DND-41 (cell line): ENCODE data around the gene TEX30.

Source experiments
- ATAC-seq: fragments of 200-7000 bp; cut with Tn5 transposase; 3 replicates; pipeline ENCODE4 v1.9.1; 2021; ENCODE audit warnings: low read depth; ENCODE audit not compliant: insufficient read depth
- DNase-seq: peaks from one replicate; pipeline ENCODE4 v3.0.0-alpha.2; 2020
- H2AFZ ChIP-seq: 2 replicates; pipeline ENCODE4 v1.6.0; 2012; ENCODE audit warnings: low read depth, low read length
- H3K27ac ChIP-seq: 2 replicates; pipeline ENCODE4 v1.5.1; 2012; ENCODE audit warnings: low read length, inconsistent platforms
- H3K27me3 ChIP-seq: fragments of 200-600 bp; sonication (generic); 2 replicates; pipeline ENCODE4 v1.6.0; 2012; ENCODE audit warnings: low read length, mild to moderate bottlenecking, inconsistent platforms; ENCODE audit not compliant: insufficient read depth, poor library complexity
- H3K36me3 ChIP-seq: 2 replicates; pipeline ENCODE4 v1.5.1; 2012; ENCODE audit warnings: low read length, inconsistent platforms; ENCODE audit not compliant: insufficient read depth
- H3K4me1 ChIP-seq: 2 replicates; pipeline ENCODE4 v1.5.1; 2012; ENCODE audit warnings: mild to moderate bottlenecking, low read length; ENCODE audit not compliant: insufficient read depth
- H3K4me2 ChIP-seq: 2 replicates; pipeline ENCODE4 v1.6.0; 2012; ENCODE audit warnings: mild to moderate bottlenecking, moderate library complexity, low read length, inconsistent platforms; ENCODE audit not compliant: insufficient read depth
- H3K4me3 ChIP-seq, 2 experiments: fragments of 200-600 bp in 1 of 2; shearing (Covaris generic) in 1 of 2; 2 replicates each; pipeline ENCODE4 v1.5.1; 2012 to 2016; ENCODE audit warnings: inconsistent platforms in 2 of 2, low read length in 2 of 2, mild to moderate bottlenecking in 2 of 2, low read depth in 1 of 2, moderate library complexity in 1 of 2
- H3K79me2 ChIP-seq: 2 replicates; pipeline ENCODE4 v1.6.0; 2012; ENCODE audit warnings: low read length, inconsistent platforms; ENCODE audit not compliant: insufficient read depth
- H3K9ac ChIP-seq: 2 replicates; pipeline ENCODE4 v1.6.0; 2012; ENCODE audit warnings: low read depth, mild to moderate bottlenecking, inconsistent platforms, low read length, moderate library complexity
- H3K9me3 ChIP-seq: 2 replicates; pipeline ENCODE4 v1.5.1; 2012; ENCODE audit warnings: low read length, moderate library complexity, mild to moderate bottlenecking, inconsistent platforms; ENCODE audit not compliant: insufficient read depth, severe bottlenecking
- H4K20me1 ChIP-seq: 2 replicates; pipeline ENCODE4 v1.6.0; 2012; ENCODE audit warnings: low read length; ENCODE audit not compliant: insufficient read depth
- EZH2 ChIP-seq: IDR thresholded peaks from 3 replicates; pipeline ENCODE4 v1.6.1; 2012; ENCODE audit warnings: borderline replicate concordance, low read depth, mild to moderate bottlenecking, moderate library complexity, low read length, inconsistent platforms; ENCODE audit not compliant: severe bottlenecking
- TF ChIP-seq, protein P1 (sequence below): IDR thresholded peaks from 2 replicates; pipeline ENCODE4 v1.5.1; 2012; ENCODE audit warnings: borderline replicate concordance, low read length, moderate library complexity, mild to moderate bottlenecking; ENCODE audit not compliant: poor library complexity, severe bottlenecking; ENCODE audit errors: extremely low read depth

TEX30 gene

DNA sequence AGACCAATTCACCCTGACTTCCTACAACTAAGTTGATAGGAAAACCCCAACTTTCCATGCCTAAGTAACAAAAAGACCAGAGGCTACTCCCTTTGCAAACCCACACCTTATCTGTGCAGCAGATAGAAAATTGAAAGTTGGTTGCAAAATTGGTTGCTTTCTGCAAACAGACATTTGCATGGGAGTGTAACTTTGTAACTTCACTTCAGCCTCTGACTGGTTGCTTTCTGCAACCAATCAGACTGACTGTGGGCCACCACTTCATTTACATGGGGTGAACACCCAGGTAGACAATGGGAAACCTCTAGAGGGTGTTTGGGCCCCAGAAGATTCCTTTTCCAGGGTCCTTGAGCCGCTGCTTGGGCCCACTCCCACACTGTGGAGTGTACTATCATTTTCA is 9.8 kb downstream of the TEX30 start:
- no peak overlapping the region for H3K9ac ChIP-seq
- H3K36me3 ChIP-seq, result peaks cover 26% of the 10 kb centered on the region
- H3K4me3 ChIP-seq, result no peak overlapping the region
- H3K79me2 ChIP-seq, result no peaks in the 10 kb centered on the region
- H3K4me2 ChIP-seq, result no peak overlapping the region
- DNase-seq (no peak), ATAC-seq (no peak)
- H3K27me3 ChIP-seq, result no peaks in the 10 kb centered on the region
- H3K27ac ChIP-seq, result no peak overlapping the region
- TF ChIP-seq EZH2, result no peak
- TF ChIP-seq, protein P1, sequence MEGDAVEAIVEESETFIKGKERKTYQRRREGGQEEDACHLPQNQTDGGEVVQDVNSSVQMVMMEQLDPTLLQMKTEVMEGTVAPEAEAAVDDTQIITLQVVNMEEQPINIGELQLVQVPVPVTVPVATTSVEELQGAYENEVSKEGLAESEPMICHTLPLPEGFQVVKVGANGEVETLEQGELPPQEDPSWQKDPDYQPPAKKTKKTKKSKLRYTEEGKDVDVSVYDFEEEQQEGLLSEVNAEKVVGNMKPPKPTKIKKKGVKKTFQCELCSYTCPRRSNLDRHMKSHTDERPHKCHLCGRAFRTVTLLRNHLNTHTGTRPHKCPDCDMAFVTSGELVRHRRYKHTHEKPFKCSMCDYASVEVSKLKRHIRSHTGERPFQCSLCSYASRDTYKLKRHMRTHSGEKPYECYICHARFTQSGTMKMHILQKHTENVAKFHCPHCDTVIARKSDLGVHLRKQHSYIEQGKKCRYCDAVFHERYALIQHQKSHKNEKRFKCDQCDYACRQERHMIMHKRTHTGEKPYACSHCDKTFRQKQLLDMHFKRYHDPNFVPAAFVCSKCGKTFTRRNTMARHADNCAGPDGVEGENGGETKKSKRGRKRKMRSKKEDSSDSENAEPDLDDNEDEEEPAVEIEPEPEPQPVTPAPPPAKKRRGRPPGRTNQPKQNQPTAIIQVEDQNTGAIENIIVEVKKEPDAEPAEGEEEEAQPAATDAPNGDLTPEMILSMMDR, result no peak
- H2AFZ ChIP-seq, result no peak overlapping the region
- no peaks in the 10 kb centered on the region for H3K9me3 ChIP-seq
- H4K20me1 ChIP-seq, result no peaks in the 10 kb centered on the region
- 0 out of 2 replicates have a peak, but pooled peaks cover under 1% of the 10 kb centered on the region for H3K4me1 ChIP-seq

GRCh38 chr13:102761071-102761470 is 12.5 kb downstream of the TEX30 start:
- Histone ChIP-seq H3K79me2 (no peaks in the 10 kb centered on the region), H2AFZ (no peak overlapping the region), H3K27ac (no peak overlapping the region), H3K4me1 (no peaks in the 10 kb centered on the region), H3K9me3 (no peaks in the 10 kb centered on the region), H3K4me2 (no peak overlapping the region), H3K27me3 (no peaks in the 10 kb centered on the region), H3K9ac (no peak overlapping the region), H4K20me1 (no peaks in the 10 kb centered on the region), H3K4me3 (no peak overlapping the region), H3K36me3 (peaks cover 9% of the 10 kb centered on the region; the same call in 1 of the 2 replicates)
- no peak for TF ChIP-seq EZH2
- TF ChIP-seq, protein P1, result no peak
- no peak for DNase-seq
- no peak for ATAC-seq

GRCh38 chr13:102758842-102759241 is 14.7 kb downstream of the TEX30 start:
- no peaks in the 10 kb centered on the region for H3K27me3 ChIP-seq
- DNase-seq (no peak), ATAC-seq (no peak)
- H2AFZ ChIP-seq, result no peak overlapping the region
- no peaks in the 10 kb centered on the region for H4K20me1 ChIP-seq
- no peak for TF ChIP-seq EZH2
- TF ChIP-seq, protein P1, result no peak
- H3K9ac ChIP-seq, result no peak overlapping the region
- H3K27ac ChIP-seq, result no peak overlapping the region
- no peaks in the 10 kb centered on the region for H3K36me3 ChIP-seq
- no peaks in the 10 kb centered on the region for H3K4me1 ChIP-seq
- no peak overlapping the region for H3K4me3 ChIP-seq
- H3K9me3 ChIP-seq, result no peaks in the 10 kb centered on the region
- H3K4me2 ChIP-seq, result no peak overlapping the region
- no peaks in the 10 kb centered on the region for H3K79me2 ChIP-seq

- Histone ChIP-seq H3K4me2 (no peak overlapping the region), H3K9me3 (no peaks in the 10 kb centered on the region), H4K20me1 (no peaks in the 10 kb centered on the region), H3K27ac (no peak overlapping the region), H3K36me3 (no peaks in the 10 kb centered on the region), H3K4me1 (no peaks in the 10 kb centered on the region), H3K9ac (no peak overlapping the region), H3K79me2 (no peaks in the 10 kb centered on the region), H3K4me3 (no peak overlapping the region), H3K27me3 (no peaks in the 10 kb centered on the region), H2AFZ (no peak overlapping the region)
- TF ChIP-seq, protein P1, result no peak
- TF ChIP-seq EZH2, result no peak
- DNase-seq (no peak), ATAC-seq (no peak)
These were observed 16.6 kb downstream of the TEX30 start for GRCh38 chr13:102757006-102757405.
